NCI-H1105 (cell line): ENCODE data around the gene PCSK6.
"Not testable (repeated sequence)": the region's sequence is repeated elsewhere in the genome, so short reads cannot be mapped to it uniquely, and the experiment has no call there.

Experiments used
- DNase-seq: peaks from one replicate; lab custom pipeline; 2025; lab: John Stamatoyannopoulos, UW

PCSK6 gene

GRCh38 chr15:101376615-101377395, 112.7 kb downstream of the PCSK6 start:
- no peak for DNase-seq

- not testable (repeated sequence) for DNase-seq
Measured at GRCh38 chr15:101375006-101375405, 114.5 kb downstream of the PCSK6 start.

- DNase-seq, result no peak
Measured at GRCh38 chr15:101374326-101374725, 115.2 kb downstream of the PCSK6 start.

- DNase-seq, result no peak
Measured at GRCh38 chr15:101373577-101373976, 115.9 kb downstream of the PCSK6 start.

GRCh38 chr15:101372960-101373525, 116.5 kb downstream of the PCSK6 start:
- no peak for DNase-seq

- DNase-seq, result no peak
Measured at GRCh38 chr15:101372149-101372577, 117.3 kb downstream of the PCSK6 start.

GRCh38 chr15:101371519-101371918, 118.0 kb downstream of the PCSK6 start:
- no peak for DNase-seq

- no peak for DNase-seq
Measured at GRCh38 chr15:101371081-101371480, 118.4 kb downstream of the PCSK6 start.

GRCh38 chr15:101370330-101371024, 119.0 kb downstream of the PCSK6 start:
- no peak for DNase-seq

GRCh38 chr15:101369676-101370075, 119.8 kb downstream of the PCSK6 start:
- DNase-seq, result no peak

- no peak for DNase-seq
Measured at GRCh38 chr15:101368861-101369642, 120.5 kb downstream of the PCSK6 start.

GRCh38 chr15:101368086-101368780, 121.3 kb downstream of the PCSK6 start:
- no peak for DNase-seq

- no peak for DNase-seq
Measured at GRCh38 chr15:101366853-101367252, 122.7 kb downstream of the PCSK6 start.

GRCh38 chr15:101362986-101363566, 126.4 kb downstream of the PCSK6 start:
- DNase-seq, result no peak

GRCh38 chr15:101362359-101362758, 127.1 kb downstream of the PCSK6 start:
- DNase-seq, result no peak

GRCh38 chr15:101361418-101361817, 128.1 kb downstream of the PCSK6 start:
- no peak for DNase-seq

GRCh38 chr15:101359365-101359947, 130.1 kb downstream of the PCSK6 start:
- no peak for DNase-seq

- DNase-seq, result no peak
Measured at GRCh38 chr15:101358895-101359294, 130.6 kb downstream of the PCSK6 start.

GRCh38 chr15:101357885-101358284, 131.6 kb downstream of the PCSK6 start:
- no peak for DNase-seq

GRCh38 chr15:101357333-101357732, 132.2 kb downstream of the PCSK6 start:
- no peak for DNase-seq
